ENCODE data around the gene PRDM5. TPM values are rescaled to one million over a fixed set of nuclear protein-coding genes. Genes with fewer than 3 reads are reported as not detected.

Gene PRDM5
- total RNA-seq, 1 donor from 2014 or later: not detected

- H3K9me3 Mint-ChIP-seq: no peaks in the 10 kb centered on the region
- intact Hi-C loops (cut with micrococcal nuclease): no loop called here
- peaks cover under 1% of the 10 kb centered on the region for H3K4me1 Mint-ChIP-seq (ENCODE audit: low read depth)
- no peak overlapping the region for H3K27ac Mint-ChIP-seq
- H3K27me3 Mint-ChIP-seq (ENCODE audit: low read depth): peaks cover 15% of the 10 kb centered on the region
- H3K36me3 Mint-ChIP-seq (ENCODE audit: low read depth): no peaks in the 10 kb centered on the region
- no peak overlapping the region for H3K4me3 Mint-ChIP-seq (ENCODE audit: low read depth)
- DNase-seq (ENCODE audit: low spot score): no peak
These were observed 97.6 kb downstream of the PRDM5 start for GRCh38 chr4:120824946-120825345.

GRCh38 chr4:120821977-120822376, 100.5 kb downstream of the PRDM5 start:
- Mint-ChIP-seq H3K27ac (no peak overlapping the region), H3K27me3 (ENCODE audit: low read depth) (peaks cover 13% of the 10 kb centered on the region), H3K9me3 (no peaks in the 10 kb centered on the region), H3K4me1 (ENCODE audit: low read depth) (peaks cover 4% of the 10 kb centered on the region), H3K4me3 (ENCODE audit: low read depth) (no peak overlapping the region), H3K36me3 (ENCODE audit: low read depth) (no peaks in the 10 kb centered on the region)
- intact Hi-C loops (cut with micrococcal nuclease): loop anchor here (2.0 kb wide), 1 partner anchor 23 kb away; no protein-coding TSS in a partner anchor
- no peak for DNase-seq (ENCODE audit: low spot score)

DNA sequence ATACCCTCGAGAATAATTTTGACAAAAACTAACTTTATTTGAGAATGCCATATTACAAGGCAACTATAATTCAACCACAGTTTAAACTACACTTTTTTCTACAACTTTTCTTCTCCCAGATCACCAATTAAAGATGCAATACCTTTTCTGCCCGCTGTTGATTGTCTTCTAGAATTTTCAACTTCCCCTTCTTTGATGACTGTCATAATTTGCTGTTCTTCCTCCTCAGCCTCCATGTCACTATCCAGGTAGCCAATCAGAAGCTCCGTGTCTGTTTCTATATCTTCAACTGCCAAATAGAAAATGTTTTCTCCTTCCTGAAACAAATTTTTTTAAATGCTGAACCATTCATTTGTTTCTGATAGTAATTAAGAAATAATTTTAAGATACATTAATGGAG, 101.5 kb downstream of the PRDM5 start:
- no peak for DNase-seq (ENCODE audit: low spot score)
- intact Hi-C loops (cut with micrococcal nuclease): loop anchor here (2.0 kb wide), 1 partner anchor 24 kb away; no protein-coding TSS in a partner anchor
- Mint-ChIP-seq H3K27ac (no peak overlapping the region), H3K9me3 (no peaks in the 10 kb centered on the region), H3K4me3 (ENCODE audit: low read depth) (no peak overlapping the region), H3K4me1 (ENCODE audit: low read depth) (peaks cover 4% of the 10 kb centered on the region), H3K36me3 (ENCODE audit: low read depth) (no peaks in the 10 kb centered on the region), H3K27me3 (ENCODE audit: low read depth) (peaks cover 18% of the 10 kb centered on the region)

DNA sequence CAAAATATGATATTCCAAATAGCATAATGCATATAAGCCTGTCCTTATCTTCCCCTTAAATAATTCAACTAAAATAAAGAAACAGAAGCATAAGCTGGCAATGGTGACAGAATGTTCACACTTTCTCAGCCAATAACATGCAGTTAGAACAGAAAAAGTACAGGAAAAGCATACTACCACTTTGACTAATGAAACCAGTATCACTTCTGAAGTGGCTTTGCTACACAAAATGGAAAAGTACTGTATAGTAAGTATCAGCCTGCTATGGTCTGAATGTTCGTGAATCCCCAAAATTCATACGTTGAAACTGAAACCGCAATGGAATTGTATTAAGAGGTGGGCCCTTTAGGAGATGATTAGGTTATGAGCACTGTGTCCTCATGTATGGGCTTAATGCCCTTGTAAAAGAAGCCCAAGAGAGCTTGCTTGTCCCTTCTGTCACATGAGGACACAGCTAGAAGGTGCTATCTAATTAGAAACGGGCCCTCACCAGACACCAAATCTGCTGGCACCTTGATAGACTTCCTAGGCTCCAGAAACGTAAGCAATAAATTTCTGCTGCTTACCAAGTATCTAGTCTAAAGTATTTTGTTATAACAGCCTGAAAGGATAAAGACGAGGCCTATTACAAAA, 102.6 kb downstream of the PRDM5 start:
- intact Hi-C loops (cut with micrococcal nuclease): loop anchor here (2.0 kb wide), 1 partner anchor 25 kb away; no protein-coding TSS in a partner anchor
- Mint-ChIP-seq H3K36me3 (ENCODE audit: low read depth) (no peaks in the 10 kb centered on the region), H3K27ac (no peak overlapping the region)

GRCh38 chr4:120816296-120816965, 106.1 kb downstream of the PRDM5 start:
- H3K4me1 Mint-ChIP-seq (ENCODE audit: low read depth): peaks cover 4% of the 10 kb centered on the region
- H3K36me3 Mint-ChIP-seq (ENCODE audit: low read depth): no peaks in the 10 kb centered on the region
- no peak overlapping the region for H3K4me3 Mint-ChIP-seq (ENCODE audit: low read depth)
- H3K27me3 Mint-ChIP-seq (ENCODE audit: low read depth): peaks cover 16% of the 10 kb centered on the region
- no peak for DNase-seq (ENCODE audit: low spot score)
- no peak overlapping the region for H3K27ac Mint-ChIP-seq
- no peaks in the 10 kb centered on the region for H3K9me3 Mint-ChIP-seq
- intact Hi-C loops (cut with micrococcal nuclease): no loop called here

More for the DNA sequence above, 102.6 kb downstream of the PRDM5 start:
- H3K4me1 Mint-ChIP-seq (ENCODE audit: low read depth): peaks cover 4% of the 10 kb centered on the region
- H3K27me3 Mint-ChIP-seq (ENCODE audit: low read depth): peaks cover 12% of the 10 kb centered on the region
- no peak for DNase-seq (ENCODE audit: low spot score)
- no peak overlapping the region for H3K4me3 Mint-ChIP-seq (ENCODE audit: low read depth)
- no peaks in the 10 kb centered on the region for H3K9me3 Mint-ChIP-seq

DNA sequence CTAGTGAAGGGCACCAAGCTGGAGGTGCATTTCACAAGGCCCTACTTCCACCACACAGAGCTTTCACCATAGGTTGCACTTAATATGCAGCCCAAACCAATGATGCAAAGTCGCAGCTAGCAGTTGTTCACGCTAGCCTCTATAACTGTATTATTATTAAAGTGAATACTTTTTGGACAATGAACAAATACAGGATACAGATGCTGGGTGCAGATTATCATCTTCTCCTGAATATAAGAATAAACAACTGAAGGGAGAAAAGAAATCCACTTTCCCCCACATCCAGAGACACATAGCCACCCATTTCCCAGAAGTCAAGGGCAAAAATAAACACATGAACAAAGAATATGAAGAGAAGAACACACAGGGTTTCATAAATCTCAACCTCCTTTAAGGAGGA, 107.2 kb downstream of the PRDM5 start:
- Mint-ChIP-seq H3K9me3 (peaks cover 5% of the 10 kb centered on the region), H3K4me3 (ENCODE audit: low read depth) (no peak overlapping the region), H3K36me3 (ENCODE audit: low read depth) (no peaks in the 10 kb centered on the region), H3K27ac (no peak overlapping the region), H3K4me1 (ENCODE audit: low read depth) (peaks cover 4% of the 10 kb centered on the region), H3K27me3 (ENCODE audit: low read depth) (peaks cover 16% of the 10 kb centered on the region)
- intact Hi-C loops (cut with micrococcal nuclease): no loop called here
- DNase-seq (ENCODE audit: low spot score): no peak

DNA sequence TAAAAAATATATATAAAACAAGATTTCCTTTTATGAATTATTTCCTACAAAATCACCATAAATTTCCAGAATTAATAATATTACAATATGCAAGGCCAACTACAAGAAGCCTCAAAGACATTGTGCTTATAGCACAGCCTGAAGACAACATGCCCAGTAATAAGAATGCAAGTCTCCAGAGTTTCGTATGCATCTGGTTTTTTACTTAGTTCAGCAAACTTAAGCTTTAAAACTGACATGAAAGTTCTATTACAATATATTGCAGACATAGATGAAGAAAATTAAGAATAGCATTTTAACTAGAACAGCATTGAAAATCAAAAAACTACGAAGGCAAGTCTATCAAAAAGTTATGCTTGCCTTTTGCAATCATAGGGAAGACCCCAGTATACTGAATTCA, 107.6 kb downstream of the PRDM5 start:
- DNase-seq (ENCODE audit: low spot score): no peak
- H3K36me3 Mint-ChIP-seq (ENCODE audit: low read depth): no peaks in the 10 kb centered on the region
- H3K4me3 Mint-ChIP-seq (ENCODE audit: low read depth): no peak overlapping the region
- H3K9me3 Mint-ChIP-seq: peaks cover 9% of the 10 kb centered on the region
- H3K27ac Mint-ChIP-seq: no peak overlapping the region
- H3K27me3 Mint-ChIP-seq (ENCODE audit: low read depth): peaks cover 16% of the 10 kb centered on the region
- H3K4me1 Mint-ChIP-seq (ENCODE audit: low read depth): peaks cover 3% of the 10 kb centered on the region
- intact Hi-C loops (cut with micrococcal nuclease): no loop called here

DNA sequence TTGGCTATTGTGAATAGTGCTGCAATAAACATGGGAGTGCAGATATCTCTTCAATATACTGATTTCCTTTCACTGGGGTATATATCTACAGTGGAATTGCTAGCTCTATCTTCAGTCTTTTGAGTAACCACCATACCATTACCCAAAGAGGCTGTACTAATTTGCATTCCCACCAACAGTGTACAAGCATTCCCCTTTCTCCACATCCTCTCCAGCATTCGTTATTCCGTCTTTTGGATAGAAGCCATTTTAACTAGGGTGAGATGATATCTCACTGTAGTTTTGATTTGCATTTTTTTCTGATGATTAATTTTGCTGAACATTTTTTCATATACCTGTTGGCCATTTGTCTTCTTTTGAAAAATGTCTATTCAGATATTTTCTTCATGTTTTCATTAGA, 110.3 kb downstream of the PRDM5 start:
- H3K27me3 Mint-ChIP-seq (ENCODE audit: low read depth): peaks cover 13% of the 10 kb centered on the region
- no peak overlapping the region for H3K27ac Mint-ChIP-seq
- no peak for DNase-seq (ENCODE audit: low spot score)
- H3K4me1 Mint-ChIP-seq (ENCODE audit: low read depth): no peaks in the 10 kb centered on the region
- peaks cover 17% of the 10 kb centered on the region for H3K9me3 Mint-ChIP-seq
- no peak overlapping the region for H3K4me3 Mint-ChIP-seq (ENCODE audit: low read depth)
- intact Hi-C loops (cut with micrococcal nuclease): no loop called here
- no peaks in the 10 kb centered on the region for H3K36me3 Mint-ChIP-seq (ENCODE audit: low read depth)

GRCh38 chr4:120809518-120809917, 113.0 kb downstream of the PRDM5 start:
- peaks cover 22% of the 10 kb centered on the region for H3K9me3 Mint-ChIP-seq
- intact Hi-C loops (cut with micrococcal nuclease): no loop called here
- no peak overlapping the region for H3K4me3 Mint-ChIP-seq (ENCODE audit: low read depth)
- no peak overlapping the region for H3K27ac Mint-ChIP-seq
- no peaks in the 10 kb centered on the region for H3K36me3 Mint-ChIP-seq (ENCODE audit: low read depth)
- no peak for DNase-seq (ENCODE audit: low spot score)
- H3K27me3 Mint-ChIP-seq (ENCODE audit: low read depth): peaks cover 6% of the 10 kb centered on the region
- no peaks in the 10 kb centered on the region for H3K4me1 Mint-ChIP-seq (ENCODE audit: low read depth)

DNA sequence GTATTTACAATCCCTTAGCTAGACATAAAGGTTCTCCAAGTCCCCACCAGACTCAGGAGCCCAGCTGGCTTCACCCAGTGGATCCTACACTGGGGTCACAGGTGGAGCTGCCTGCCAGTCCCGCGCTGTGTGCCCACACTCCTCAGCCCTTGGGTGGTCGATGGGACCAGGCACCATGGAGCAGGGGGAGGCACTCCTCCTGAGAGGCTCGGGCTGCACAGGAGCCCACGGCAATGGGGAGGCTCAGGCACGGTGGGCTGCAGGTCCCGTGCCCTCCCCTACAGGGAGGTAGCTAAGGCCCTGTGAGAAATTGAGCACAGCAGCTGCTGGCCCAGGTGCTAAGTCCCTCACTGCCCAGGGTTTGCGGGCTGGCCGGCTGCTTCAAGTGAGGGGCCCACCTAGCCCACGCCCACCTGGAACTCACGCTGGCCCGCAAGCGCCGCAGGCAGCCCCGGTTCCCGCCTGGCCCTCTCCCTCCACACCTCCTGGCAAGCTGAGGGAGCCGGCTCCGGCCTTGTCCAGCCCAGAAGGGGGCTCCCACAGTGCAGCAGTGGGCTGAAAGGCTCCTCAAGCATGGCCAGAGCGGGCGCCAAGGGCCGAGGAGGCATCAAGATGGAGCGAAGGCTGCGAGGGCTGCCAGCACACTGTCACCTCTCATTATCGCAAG, 113.9 kb downstream of the PRDM5 start:
- peaks cover 22% of the 10 kb centered on the region for H3K9me3 Mint-ChIP-seq
- H3K27ac Mint-ChIP-seq: no peak overlapping the region
- H3K36me3 Mint-ChIP-seq (ENCODE audit: low read depth): no peaks in the 10 kb centered on the region

GRCh38 chr4:120801137-120801758, 121.3 kb downstream of the PRDM5 start:
- H3K27ac Mint-ChIP-seq: no peak overlapping the region
- H3K36me3 Mint-ChIP-seq (ENCODE audit: low read depth): no peaks in the 10 kb centered on the region
- H3K4me3 Mint-ChIP-seq (ENCODE audit: low read depth): no peak overlapping the region
- no peaks in the 10 kb centered on the region for H3K4me1 Mint-ChIP-seq (ENCODE audit: low read depth)
- peaks cover 5% of the 10 kb centered on the region for H3K9me3 Mint-ChIP-seq
- no peaks in the 10 kb centered on the region for H3K27me3 Mint-ChIP-seq (ENCODE audit: low read depth)
- intact Hi-C loops (cut with micrococcal nuclease): no loop called here
- DNase-seq (ENCODE audit: low spot score): no peak

More for the DNA sequence above, 113.9 kb downstream of the PRDM5 start:
- Mint-ChIP-seq H3K4me3 (ENCODE audit: low read depth) (no peak overlapping the region), H3K4me1 (ENCODE audit: low read depth) (no peaks in the 10 kb centered on the region), H3K27me3 (ENCODE audit: low read depth) (peaks cover under 1% of the 10 kb centered on the region)
- intact Hi-C loops (cut with micrococcal nuclease): no loop called here
- DNase-seq (ENCODE audit: low spot score): no peak

GRCh38 chr4:120798570-120798969, 124.0 kb downstream of the PRDM5 start:
- H3K27me3 Mint-ChIP-seq (ENCODE audit: low read depth): no peaks in the 10 kb centered on the region
- DNase-seq (ENCODE audit: low spot score): no peak
- no peaks in the 10 kb centered on the region for H3K4me1 Mint-ChIP-seq (ENCODE audit: low read depth)
- no peak overlapping the region for H3K4me3 Mint-ChIP-seq (ENCODE audit: low read depth)
- no peaks in the 10 kb centered on the region for H3K9me3 Mint-ChIP-seq
- no peaks in the 10 kb centered on the region for H3K36me3 Mint-ChIP-seq (ENCODE audit: low read depth)
- H3K27ac Mint-ChIP-seq: no peak overlapping the region
- intact Hi-C loops (cut with micrococcal nuclease): no loop called here

- Mint-ChIP-seq H3K36me3 (ENCODE audit: low read depth) (no peaks in the 10 kb centered on the region), H3K4me1 (ENCODE audit: low read depth) (peaks cover 5% of the 10 kb centered on the region), H3K9me3 (no peaks in the 10 kb centered on the region), H3K27ac (no peak overlapping the region), H3K27me3 (ENCODE audit: low read depth) (no peaks in the 10 kb centered on the region), H3K4me3 (ENCODE audit: low read depth) (no peak overlapping the region)
- intact Hi-C loops (cut with micrococcal nuclease): no loop called here
- no peak for DNase-seq (ENCODE audit: low spot score)
These were observed 126.3 kb downstream of the PRDM5 start for GRCh38 chr4:120796271-120796670.
